Gastrocnemius medialis (tissue), 4 donors: Measurements from ENCODE around the gene GYG1. TPM values are rescaled to one million over a fixed set of nuclear protein-coding genes. Genes with fewer than 3 reads are reported as not detected.

ENCODE experiments used
- ATAC-seq, 2 donors: fragments of 150-250 bp; one replicate each; pipeline ENCODE4 v1.9.1; 2016
- DNase-seq, 2 donors: peaks; one replicate each; pipeline ENCODE4 v3.0.0-alpha.2; 2019
- H3K27ac ChIP-seq, 4 donors: fragments of 200-600 bp; sonication (generic); 1 replicate in 1 of 4; 2 replicates in 3 of 4; pipeline ENCODE4 v1.5.1; 2016 to 2018; ENCODE audit warnings: mild to moderate bottlenecking in 2 of 4, moderate library complexity in 1 of 4
- H3K27me3 ChIP-seq, 3 donors: fragments of 200-600 bp; sonication (generic) in 2 of 3; 1 replicate in 1 of 3; 2 replicates in 2 of 3; pipeline versions ENCODE4 v1.5.1 to v1.6.0; 2016 to 2019; ENCODE audit warnings: mild to moderate bottlenecking in 1 of 3, moderate library complexity in 1 of 3
- H3K36me3 ChIP-seq, 2 donors: fragments of 200-600 bp; sonication (generic) in 1 of 2; one replicate each; pipeline ENCODE4 v1.5.1; 2017 to 2018
- H3K4me1 ChIP-seq, 2 donors: fragments of 200-600 bp; sonication (generic) in 1 of 2; one replicate each; pipeline ENCODE4 v1.5.1; 2016 to 2017; ENCODE audit warnings: mild to moderate bottlenecking in 2 of 2
- H3K4me3 ChIP-seq, 4 donors: fragments of 200-600 bp; sonication (generic) in 3 of 4; 1 replicate in 1 of 4; 2 replicates in 3 of 4; pipeline ENCODE4 v1.5.1; 2016 to 2019; ENCODE audit warnings: mild to moderate bottlenecking in 2 of 4
- H3K9me3 ChIP-seq, 3 donors: fragments of 200-600 bp; sonication (generic) in 2 of 3; 1 replicate in 1 of 3; 2 replicates in 2 of 3; pipeline ENCODE4 v1.5.1; 2016 to 2019
- POLR2A ChIP-seq, 2 donors: fragments of 450-650 bp; IDR thresholded peaks; one replicate each; pipeline ENCODE4 v1.6.1; 2017; ENCODE audit warnings: antibody characterized with exemption in 2 of 2, mild to moderate bottlenecking in 2 of 2, moderate library complexity in 2 of 2
- in situ Hi-C, 4 donors: fragments of 200-750 bp; cut with MboI; loops; one replicate each; pipeline versions ENCODE4 v1.15.0 to v1.8.0; 2017; ENCODE audit warnings: low sequenced_read_pairs in 4 of 4
- intact Hi-C: fragments of 100-400 bp; cut with DNase I; formaldehyde crosslinking; loops from one replicate; pipeline ENCODE4 v1.15.1; 2023; ENCODE audit warnings: low total_unique reads
- total RNA-seq, 4 donors: library from RNA; depleted of rRNA; stranded (reverse); fragments of >200 nt; gene quantifications; one replicate each; pipeline versions ENCODE4 v1.1.0 to v1.2.3, GENCODE V29; 2016
- TF ChIP-seq, protein P1 (sequence below), 5 experiments: fragments of 450-650 bp in 3 of 5; fragments of 200-600 bp in 2 of 5; sonication (generic) in 2 of 5; IDR thresholded peaks in 4 of 5; conservative IDR thresholded peaks in 1 of 5; 1 replicate in 4 of 5; 2 replicates in 1 of 5; pipeline ENCODE4 v1.5.1; 2016 to 2019; ENCODE audit warnings: antibody characterized with exemption in 5 of 5, mild to moderate bottlenecking in 3 of 5, moderate library complexity in 3 of 5

GYG1 gene
- total RNA-seq, 4 donors from 2014 or later, result 298 to 526 (median 331) TPM

DNA sequence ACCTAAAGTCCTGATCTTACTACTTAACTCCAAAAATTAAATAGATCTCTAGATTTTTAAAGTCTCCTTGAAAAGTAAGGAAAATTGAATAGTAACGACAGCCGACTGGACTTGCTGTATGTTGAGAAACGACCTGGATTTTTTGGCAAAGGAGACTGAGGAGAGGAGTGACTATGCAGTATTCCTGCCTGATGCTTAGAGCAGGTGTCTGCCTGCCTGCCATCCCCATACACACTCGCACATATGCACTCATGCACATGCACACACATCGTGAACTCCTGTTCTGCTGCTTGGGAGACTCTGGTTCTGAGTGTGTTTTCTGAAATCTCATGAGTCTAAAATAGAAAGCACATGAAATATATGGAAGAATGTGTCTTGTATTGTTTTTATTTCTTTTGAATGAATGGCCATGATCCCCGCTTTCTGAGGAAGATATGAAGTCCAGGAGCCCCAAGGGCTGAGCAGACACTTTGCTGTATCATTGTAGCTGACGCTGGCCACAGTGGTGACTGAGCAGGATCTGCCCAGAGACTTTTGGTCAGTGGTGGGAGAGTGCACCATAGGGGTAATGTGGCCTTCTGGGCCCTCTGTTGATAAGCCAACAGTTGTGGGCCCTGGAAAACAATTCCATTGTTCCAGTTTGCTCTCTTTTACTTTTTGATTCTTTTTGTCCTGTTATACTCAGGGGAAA, 16.4 kb downstream of the GYG1 start:
- ATAC-seq (peak; percentile 45 to 71), DNase-seq (peak; percentile 62 to 71)
- intact Hi-C loops, result no loop called here
- Histone ChIP-seq H3K27me3 (no peaks in the 10 kb centered on the region), H3K4me3 (no peak overlapping the region), H3K9me3 (no peaks in the 10 kb centered on the region), H3K27ac (peak overlapping the region; percentile 98 to 100 (median 100)), H3K4me1 (peaks cover 85 to 90% of the 10 kb centered on the region in 2 donors), H3K36me3 (peaks cover 0 to 54% of the 10 kb centered on the region in 2 donors)
- TF ChIP-seq, protein P1, sequence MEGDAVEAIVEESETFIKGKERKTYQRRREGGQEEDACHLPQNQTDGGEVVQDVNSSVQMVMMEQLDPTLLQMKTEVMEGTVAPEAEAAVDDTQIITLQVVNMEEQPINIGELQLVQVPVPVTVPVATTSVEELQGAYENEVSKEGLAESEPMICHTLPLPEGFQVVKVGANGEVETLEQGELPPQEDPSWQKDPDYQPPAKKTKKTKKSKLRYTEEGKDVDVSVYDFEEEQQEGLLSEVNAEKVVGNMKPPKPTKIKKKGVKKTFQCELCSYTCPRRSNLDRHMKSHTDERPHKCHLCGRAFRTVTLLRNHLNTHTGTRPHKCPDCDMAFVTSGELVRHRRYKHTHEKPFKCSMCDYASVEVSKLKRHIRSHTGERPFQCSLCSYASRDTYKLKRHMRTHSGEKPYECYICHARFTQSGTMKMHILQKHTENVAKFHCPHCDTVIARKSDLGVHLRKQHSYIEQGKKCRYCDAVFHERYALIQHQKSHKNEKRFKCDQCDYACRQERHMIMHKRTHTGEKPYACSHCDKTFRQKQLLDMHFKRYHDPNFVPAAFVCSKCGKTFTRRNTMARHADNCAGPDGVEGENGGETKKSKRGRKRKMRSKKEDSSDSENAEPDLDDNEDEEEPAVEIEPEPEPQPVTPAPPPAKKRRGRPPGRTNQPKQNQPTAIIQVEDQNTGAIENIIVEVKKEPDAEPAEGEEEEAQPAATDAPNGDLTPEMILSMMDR (IDR thresholded peaks at IDR 0.05 in 4 of 5, conservative IDR thresholded peaks at IDR 0.05 in 1 of 5), result no peak
- no peak for TF ChIP-seq POLR2A (IDR thresholded peaks at IDR 0.05)
- in situ Hi-C loops, result loop anchor here in 1 of 4 donors (25.0 kb wide), 1 partner anchor 1055 kb away; no protein-coding TSS in a partner anchor

DNA sequence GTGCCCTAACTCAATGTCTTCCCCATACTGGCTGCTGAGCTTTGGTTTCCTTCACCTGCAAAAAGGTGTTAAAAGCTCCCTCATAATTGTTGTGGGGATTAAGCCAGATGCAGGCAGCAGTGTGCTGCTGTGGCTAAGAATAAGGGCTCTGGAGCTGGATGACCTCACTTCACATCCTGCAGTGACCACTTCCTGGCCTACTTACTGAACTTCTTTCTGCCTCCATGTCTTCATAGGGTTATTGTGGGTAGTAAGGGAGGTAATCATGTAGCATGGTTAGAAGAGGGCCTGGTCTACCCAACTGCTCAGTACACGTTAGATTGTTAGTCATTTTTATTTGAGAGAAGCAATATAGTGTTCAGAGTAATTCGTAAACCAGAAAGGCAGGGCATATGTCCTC, 18.4 kb downstream of the GYG1 start:
- peak in 1 of 2 donors; percentile 10 for ATAC-seq
- in situ Hi-C loops (loop anchor here in 1 of 4 donors (25.0 kb wide), 1 partner anchor 1053 kb away; no protein-coding TSS in a partner anchor), intact Hi-C loops (loop anchor here (10.0 kb wide), 5 partner anchors 885 to 1395 kb away; partner anchors contain the start of genes PFN2 and TSC22D2)

DNA sequence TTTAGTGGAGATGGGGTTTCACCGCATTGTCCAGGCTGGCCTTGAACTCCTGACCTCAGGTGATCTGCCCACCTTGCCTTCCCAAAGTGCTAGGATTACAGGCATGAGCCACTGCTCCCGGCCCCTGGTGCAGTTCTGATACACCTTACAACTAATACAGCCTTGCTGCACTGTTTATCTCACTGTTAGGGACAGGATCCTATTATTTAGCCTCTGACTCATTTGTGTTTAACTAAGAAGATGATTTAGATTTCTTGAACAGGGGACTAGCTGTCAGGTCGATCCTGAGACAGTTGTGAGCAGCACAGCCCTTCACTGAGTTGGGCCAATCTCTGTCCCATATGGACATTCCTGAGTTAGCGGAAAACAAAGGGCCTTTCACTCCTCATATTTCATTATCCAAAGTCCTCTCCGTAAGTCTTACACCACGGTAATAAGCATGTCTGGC, 19.2 kb downstream of the GYG1 start:
- Histone ChIP-seq H3K36me3 (peaks cover 0 to 67% of the 10 kb centered on the region in 2 donors), H3K9me3 (no peaks in the 10 kb centered on the region), H3K4me1 (peaks cover 87 to 89% of the 10 kb centered on the region in 2 donors), H3K4me3 (no peak overlapping the region), H3K27me3 (no peaks in the 10 kb centered on the region), H3K27ac (peak overlapping the region; percentile 98 to 100 (median 100))
- in situ Hi-C loops (loop anchor here in 1 of 4 donors (25.0 kb wide), 1 partner anchor 1052 kb away; no protein-coding TSS in a partner anchor), intact Hi-C loops (loop anchor here (10.0 kb wide), 5 partner anchors 884 to 1394 kb away; partner anchors contain the start of genes PFN2 and TSC22D2)
- peak; percentile 40 to 86 for TF ChIP-seq POLR2A (IDR thresholded peaks at IDR 0.05)
- TF ChIP-seq, protein P1 (IDR thresholded peaks at IDR 0.05 in 4 of 5, conservative IDR thresholded peaks at IDR 0.05 in 1 of 5), result no peak
- ATAC-seq (peak; percentile 66 to 81), DNase-seq (no peak)

More for the DNA sequence above, 18.4 kb downstream of the GYG1 start:
- peaks cover 87 to 88% of the 10 kb centered on the region in 2 donors for H3K4me1 ChIP-seq
- peaks cover 0 to 67% of the 10 kb centered on the region in 2 donors for H3K36me3 ChIP-seq
- H3K4me3 ChIP-seq, result no peak overlapping the region
- no peak for DNase-seq
- no peaks in the 10 kb centered on the region for H3K27me3 ChIP-seq
- no peak for TF ChIP-seq POLR2A (IDR thresholded peaks at IDR 0.05)
- TF ChIP-seq, protein P1 (IDR thresholded peaks at IDR 0.05 in 4 of 5, conservative IDR thresholded peaks at IDR 0.05 in 1 of 5), result no peak
- no peaks in the 10 kb centered on the region for H3K9me3 ChIP-seq
- peak overlapping the region; percentile 98 to 100 (median 100) for H3K27ac ChIP-seq

DNA sequence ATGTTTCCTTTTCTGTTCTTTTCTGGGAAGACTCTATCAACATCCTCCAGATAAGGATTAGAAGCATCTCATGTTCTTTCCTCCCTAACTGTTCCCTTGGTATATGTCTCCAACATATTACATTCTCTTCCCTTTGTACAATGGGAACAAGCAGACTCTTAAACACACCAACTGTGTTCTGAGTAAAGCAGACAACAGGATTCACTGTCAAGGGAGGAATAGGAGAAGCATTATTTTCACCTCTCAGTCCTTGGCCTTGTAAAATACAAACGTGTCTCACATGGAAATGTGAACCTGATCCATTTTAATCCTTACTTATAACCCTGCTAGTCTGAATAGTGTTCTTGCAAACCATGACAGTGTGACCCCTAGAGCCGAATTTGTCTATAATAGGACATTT, 19.6 kb downstream of the GYG1 start:
- H3K4me1 ChIP-seq, result peaks cover 88 to 89% of the 10 kb centered on the region in 2 donors
- peak overlapping the region; percentile 98 to 100 (median 100) for H3K27ac ChIP-seq
- intact Hi-C loops, result loop anchor here (10.0 kb wide), 5 partner anchors 884 to 1394 kb away; partner anchors contain the start of genes PFN2 and TSC22D2
- TF ChIP-seq, protein P1 (IDR thresholded peaks at IDR 0.05 in 4 of 5, conservative IDR thresholded peaks at IDR 0.05 in 1 of 5), result no peak
- no peak for TF ChIP-seq POLR2A (IDR thresholded peaks at IDR 0.05)
- peaks cover 0 to 67% of the 10 kb centered on the region in 2 donors for H3K36me3 ChIP-seq
- in situ Hi-C loops, result loop anchor here in 1 of 4 donors (25.0 kb wide), 1 partner anchor 1051 kb away; no protein-coding TSS in a partner anchor
- ATAC-seq (peak in 1 of 2 donors; percentile 1), DNase-seq (no peak)
- no peak overlapping the region for H3K4me3 ChIP-seq
- H3K27me3 ChIP-seq, result no peaks in the 10 kb centered on the region
- H3K9me3 ChIP-seq, result no peaks in the 10 kb centered on the region
